Neuronal stem cell (in vitro differentiated cells): ENCODE results near the gene SMIM43.
A peak's percentile ranks its signal among the peaks of the same experiment; 100 is the strongest.

Source experiments
- DNase-seq: peaks from one replicate; pipeline ENCODE4 v3.0.0-alpha.2; 2013; ENCODE audit warnings: low spot score
- H2AFZ ChIP-seq: one replicate; pipeline ENCODE4 v1.6.1; 2013; ENCODE audit warnings: mild to moderate bottlenecking, low read length, inconsistent platforms
- H2AK5ac ChIP-seq: 2 replicates; pipeline ENCODE4 v1.6.1; 2013; ENCODE audit warnings: low read depth, mild to moderate bottlenecking, inconsistent platforms, low read length, moderate library complexity, mixed read lengths
- H2BK120ac ChIP-seq: 2 replicates; pipeline ENCODE4 v1.6.1; 2013; ENCODE audit warnings: low read depth, mild to moderate bottlenecking, inconsistent platforms, low read length, moderate library complexity, mixed read lengths
- H2BK12ac ChIP-seq: one replicate; pipeline ENCODE4 v1.6.1; 2013; ENCODE audit warnings: low read length, inconsistent platforms
- H2BK15ac ChIP-seq: 2 replicates; pipeline ENCODE4 v1.6.1; 2013; ENCODE audit warnings: mild to moderate bottlenecking, low read length, inconsistent platforms, mixed read lengths
- H2BK5ac ChIP-seq: one replicate; pipeline ENCODE4 v1.6.1; 2013; ENCODE audit warnings: inconsistent platforms, mild to moderate bottlenecking, low read length, moderate library complexity
- H3K14ac ChIP-seq: one replicate; pipeline ENCODE4 v1.6.1; 2013; ENCODE audit warnings: low read length, inconsistent platforms
- H3K18ac ChIP-seq: 2 replicates; pipeline ENCODE4 v1.6.1; 2013; ENCODE audit warnings: low read length, inconsistent platforms
- H3K23ac ChIP-seq: 2 replicates; pipeline ENCODE4 v1.6.1; 2013; ENCODE audit warnings: low read depth, mild to moderate bottlenecking, mixed read lengths, low read length, inconsistent platforms; ENCODE audit not compliant: poor library complexity
- H3K27ac ChIP-seq: replicated peaks from 3 replicates; pipeline ENCODE4 v1.5.1; 2013; ENCODE audit warnings: low read length, inconsistent platforms
- H3K27me3 ChIP-seq, 3 experiments: 2 replicates each; pipeline ENCODE4 v1.6.1; 2013; ENCODE audit warnings: low read length in 3 of 3, mild to moderate bottlenecking in 2 of 3, inconsistent platforms in 1 of 3, low read depth in 1 of 3, mixed read lengths in 1 of 3, moderate library complexity in 1 of 3; ENCODE audit not compliant: control insufficient read depth in 3 of 3, insufficient read depth in 3 of 3
- H3K36me3 ChIP-seq, 2 donors: replicated peaks in 1 of 2; 2 replicates each; pipeline ENCODE4 v1.6.1; 2013; ENCODE audit warnings: low read length in 2 of 2; ENCODE audit not compliant: control insufficient read depth in 2 of 2, insufficient read depth in 2 of 2
- H3K4ac ChIP-seq: 2 replicates; pipeline ENCODE4 v1.6.1; 2013; ENCODE audit warnings: inconsistent platforms, mild to moderate bottlenecking, low read length, moderate library complexity
- H3K4me1 ChIP-seq, 2 donors: 1 replicate in 1 of 2; 2 replicates in 1 of 2; pipeline ENCODE4 v1.6.1; 2013; ENCODE audit warnings: low read length in 2 of 2, low read depth in 1 of 2; ENCODE audit not compliant: control insufficient read depth in 2 of 2, insufficient read depth in 1 of 2
- H3K4me2 ChIP-seq: one replicate; pipeline ENCODE4 v1.6.1; 2013; ENCODE audit warnings: mild to moderate bottlenecking, low read length, inconsistent platforms; ENCODE audit not compliant: insufficient read depth, poor library complexity, severe bottlenecking
- H3K4me3 ChIP-seq, 2 donors: 2 replicates each; pipeline ENCODE4 v1.5.1; 2013; ENCODE audit warnings: low read length in 2 of 2, mild to moderate bottlenecking in 2 of 2, inconsistent platforms in 1 of 2, moderate library complexity in 1 of 2
- H3K79me1 ChIP-seq: one replicate; pipeline ENCODE4 v1.6.1; 2013; ENCODE audit warnings: low read depth, mild to moderate bottlenecking, inconsistent platforms, low read length, moderate library complexity
- H3K9ac ChIP-seq: one replicate; pipeline ENCODE4 v1.6.1; 2013; ENCODE audit warnings: mild to moderate bottlenecking, low read depth, low read length, inconsistent platforms; ENCODE audit not compliant: poor library complexity
- H3K9me3 ChIP-seq, 2 donors: replicated peaks in 1 of 2; 2 replicates each; pipeline versions ENCODE3 to v1.6.1; 2013; ENCODE audit warnings: low read length in 2 of 2, mild to moderate bottlenecking in 2 of 2, inconsistent platforms in 1 of 2, low read depth in 1 of 2, mixed read lengths in 1 of 2, moderate library complexity in 1 of 2; ENCODE audit not compliant: control insufficient read depth in 2 of 2, insufficient read depth in 1 of 2
- H4K8ac ChIP-seq: one replicate; pipeline ENCODE4 v1.6.1; 2013; ENCODE audit warnings: low read depth, mild to moderate bottlenecking, inconsistent platforms, low read length, moderate library complexity
- H4K91ac ChIP-seq: one replicate; pipeline ENCODE4 v1.6.1; 2013; ENCODE audit warnings: low read length, low read depth, mild to moderate bottlenecking, inconsistent platforms; ENCODE audit not compliant: poor library complexity
- WGBS, 2 donors: extraction: QIAGEN DNeasy Blood & Tissue Kit; methylation state at CpG; one replicate each; pipeline ENCODE4 v1.1.7; 2013; ENCODE audit warnings: missing lambda C conversion rate in 2 of 2, mixed read lengths in 1 of 2; ENCODE audit not compliant: insufficient read length in 2 of 2, insufficient replicate concordance in 1 of 2; ENCODE audit errors: extremely low coverage in 2 of 2; 5-methylcytosine and 5-hydroxymethylcytosine counted together

The SMIM43 gene

GRCh38 chr4:121801715-121802075 lies 36.7 kb upstream of the SMIM43 start:
- Histone ChIP-seq H2BK12ac (no peak overlapping the region), H2AK5ac (peak overlapping the region; percentile 34), H3K27ac (no peak overlapping the region), H2BK15ac (no peak overlapping the region), H3K4me1 (peaks cover 0 to 5% of the 10 kb centered on the region in 2 donors), H4K8ac (no peak overlapping the region), H4K91ac (no peak overlapping the region), H3K4me2 (peak overlapping the region; percentile 66), H3K36me3 (peaks cover 9 to 49% of the 10 kb centered on the region in 2 donors), H3K27me3 (no peaks in the 10 kb centered on the region), H3K4me3 (peak overlapping the region; percentile 68 to 89), H3K9me3 (no peaks in the 10 kb centered on the region), H3K9ac (no peak overlapping the region), H2AFZ (peak overlapping the region; percentile 84), H3K14ac (no peak overlapping the region), H3K79me1 (peaks cover 1% of the 10 kb centered on the region), H3K4ac (no peak overlapping the region), H2BK5ac (no peak overlapping the region), H3K23ac (no peak overlapping the region), H3K18ac (no peak overlapping the region), H2BK120ac (no peak overlapping the region)
- no peak for DNase-seq
- no CpG with 5 or more reads among the region's 4 CpGs for WGBS, 2 donors

- WGBS, 2 donors, result no CpG with 5 or more reads among the region's 48 CpGs
- Histone ChIP-seq H3K9me3 (no peaks in the 10 kb centered on the region), H3K4me2 (peak within 1 kb of the TSS; percentile 66), H4K8ac (no peak within 1 kb of the TSS), H2BK12ac (no peak within 1 kb of the TSS), H3K23ac (no peak within 1 kb of the TSS), H3K27ac (no peak within 1 kb of the TSS), H2BK5ac (no peak within 1 kb of the TSS), H4K91ac (no peak within 1 kb of the TSS), H2AFZ (peak within 1 kb of the TSS; percentile 84), H3K18ac (peak within 1 kb of the TSS; percentile 92), H3K27me3 (no peaks in the 10 kb centered on the region), H2BK15ac (no peak within 1 kb of the TSS), H3K9ac (peak within 1 kb of the TSS; percentile 94), H2BK120ac (no peak within 1 kb of the TSS), H3K36me3 (peaks cover 9 to 43% of the 10 kb centered on the region in 2 donors), H3K14ac (no peak within 1 kb of the TSS), H3K4me1 (peaks cover 0 to 8% of the 10 kb centered on the region in 2 donors), H2AK5ac (peak within 1 kb of the TSS; percentile 34), H3K79me1 (peaks cover 1% of the 10 kb centered on the region), H3K4me3 (peak within 1 kb of the TSS; percentile 68 to 89), H3K4ac (no peak within 1 kb of the TSS)
- DNase-seq, result peak; percentile 94
Observed at GRCh38 chr4:121800961-121801714, 36.2 kb upstream of the SMIM43 start, which contains the start of gene EXOSC9. EXOSC9 (plus strand) TSS chr4:121801323; CDS start chr4:121801425, 102 bp downstream.

- Histone ChIP-seq H3K4ac (no peak overlapping the region), H3K27me3 (no peaks in the 10 kb centered on the region), H2BK120ac (no peak overlapping the region), H3K79me1 (peaks cover 1% of the 10 kb centered on the region), H2AK5ac (no peak overlapping the region), H3K14ac (no peak overlapping the region), H3K23ac (no peak overlapping the region), H3K27ac (no peak overlapping the region), H3K4me2 (peak overlapping the region; percentile 52), H2BK12ac (no peak overlapping the region), H4K91ac (no peak overlapping the region), H3K4me1 (peaks cover 2 to 11% of the 10 kb centered on the region in 2 donors), H2BK5ac (no peak overlapping the region), H3K9me3 (no peaks in the 10 kb centered on the region), H2BK15ac (no peak overlapping the region), H3K9ac (no peak overlapping the region), H3K36me3 (peaks cover 9 to 38% of the 10 kb centered on the region in 2 donors), H3K4me3 (peak overlapping the region; percentile 68 to 89), H2AFZ (peak overlapping the region; percentile 84), H3K18ac (no peak overlapping the region), H4K8ac (no peak overlapping the region)
- no peak for DNase-seq
- no CpG with 5 or more reads among the region's 8 CpGs for WGBS, 2 donors
Observed at GRCh38 chr4:121800638-121800960, 35.6 kb upstream of the SMIM43 start.

GRCh38 chr4:121799867-121800501 lies 35.0 kb upstream of the SMIM43 start:
- Histone ChIP-seq H4K8ac (no peak overlapping the region), H2BK15ac (no peak overlapping the region), H2BK5ac (no peak overlapping the region), H3K18ac (no peak overlapping the region), H3K4me1 (peaks cover 2 to 11% of the 10 kb centered on the region in 2 donors), H3K9ac (no peak overlapping the region), H3K23ac (no peak overlapping the region), H3K79me1 (peaks cover 1% of the 10 kb centered on the region), H3K9me3 (no peaks in the 10 kb centered on the region), H3K4me2 (no peak overlapping the region), H2BK12ac (no peak overlapping the region), H3K4ac (no peak overlapping the region), H3K27ac (no peak overlapping the region), H4K91ac (no peak overlapping the region), H2BK120ac (no peak overlapping the region), H3K27me3 (no peaks in the 10 kb centered on the region), H3K4me3 (no peak overlapping the region), H3K14ac (no peak overlapping the region), H3K36me3 (peaks cover 8 to 32% of the 10 kb centered on the region in 2 donors), H2AK5ac (no peak overlapping the region), H2AFZ (peak overlapping the region; percentile 67)
- no CpG with 5 or more reads among the region's 3 CpGs for WGBS, 2 donors
- DNase-seq, result no peak
